Omental fat pad (tissue), 4 donors: Measurements from ENCODE around the gene KCNIP4. TPM values are rescaled to one million over a fixed set of nuclear protein-coding genes. Genes with fewer than 3 reads are reported as not detected.
"Not testable (repeated sequence)": the region's sequence is repeated elsewhere in the genome, so short reads cannot be mapped to it uniquely, and the experiment has no call there.

Experiments
- ATAC-seq: fragments of 150-250 bp; one replicate; pipeline ENCODE4 v1.9.1; 2016; ENCODE audit warnings: mild to moderate bottlenecking, moderate library complexity; ENCODE audit not compliant: low FRiP score
- DNase-seq: peaks from one replicate; pipeline ENCODE4 v3.0.0-alpha.2; 2019; ENCODE audit warnings: low spot score
- total RNA-seq, 4 donors: library from RNA; depleted of rRNA; stranded (reverse); fragments of >200 nt; gene quantifications; one replicate each; pipeline ENCODE4 v1.1.0, GENCODE V29; 2016
- TF ChIP-seq, protein P1 (sequence below), 3 donors: fragments of 450-650 bp; IDR thresholded peaks; one replicate each; pipeline ENCODE4 v1.5.1; 2016 to 2017; ENCODE audit warnings: antibody characterized with exemption in 3 of 3, mild to moderate bottlenecking in 3 of 3, moderate library complexity in 2 of 3

KCNIP4 gene
- total RNA-seq, 4 donors from 2014 or later: 0.37 TPM; not detected in 3

DNA sequence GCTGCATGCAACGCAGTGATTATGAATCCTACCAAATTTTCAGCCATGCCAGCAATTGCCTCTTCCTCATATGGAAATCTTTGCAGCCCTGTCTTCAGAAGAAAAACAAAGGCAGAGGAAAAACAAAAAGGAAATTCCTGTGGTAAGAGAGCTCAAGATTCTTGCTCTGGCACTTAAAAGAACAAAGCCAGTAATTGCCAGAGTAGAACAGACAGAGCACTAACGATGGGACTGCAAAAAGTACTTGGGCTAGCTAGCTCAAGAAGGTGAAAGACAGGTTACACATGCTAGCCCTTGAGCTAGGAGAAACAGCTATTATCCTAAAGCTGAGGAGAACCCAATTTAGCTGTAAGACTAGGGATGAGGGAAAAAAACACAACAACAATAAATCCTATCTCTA, 582.3 kb downstream of the KCNIP4 start:
- TF ChIP-seq, protein P1, sequence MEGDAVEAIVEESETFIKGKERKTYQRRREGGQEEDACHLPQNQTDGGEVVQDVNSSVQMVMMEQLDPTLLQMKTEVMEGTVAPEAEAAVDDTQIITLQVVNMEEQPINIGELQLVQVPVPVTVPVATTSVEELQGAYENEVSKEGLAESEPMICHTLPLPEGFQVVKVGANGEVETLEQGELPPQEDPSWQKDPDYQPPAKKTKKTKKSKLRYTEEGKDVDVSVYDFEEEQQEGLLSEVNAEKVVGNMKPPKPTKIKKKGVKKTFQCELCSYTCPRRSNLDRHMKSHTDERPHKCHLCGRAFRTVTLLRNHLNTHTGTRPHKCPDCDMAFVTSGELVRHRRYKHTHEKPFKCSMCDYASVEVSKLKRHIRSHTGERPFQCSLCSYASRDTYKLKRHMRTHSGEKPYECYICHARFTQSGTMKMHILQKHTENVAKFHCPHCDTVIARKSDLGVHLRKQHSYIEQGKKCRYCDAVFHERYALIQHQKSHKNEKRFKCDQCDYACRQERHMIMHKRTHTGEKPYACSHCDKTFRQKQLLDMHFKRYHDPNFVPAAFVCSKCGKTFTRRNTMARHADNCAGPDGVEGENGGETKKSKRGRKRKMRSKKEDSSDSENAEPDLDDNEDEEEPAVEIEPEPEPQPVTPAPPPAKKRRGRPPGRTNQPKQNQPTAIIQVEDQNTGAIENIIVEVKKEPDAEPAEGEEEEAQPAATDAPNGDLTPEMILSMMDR (IDR thresholded peaks at IDR 0.05): no peak
- DNase-seq (no peak), ATAC-seq (no peak)

DNA sequence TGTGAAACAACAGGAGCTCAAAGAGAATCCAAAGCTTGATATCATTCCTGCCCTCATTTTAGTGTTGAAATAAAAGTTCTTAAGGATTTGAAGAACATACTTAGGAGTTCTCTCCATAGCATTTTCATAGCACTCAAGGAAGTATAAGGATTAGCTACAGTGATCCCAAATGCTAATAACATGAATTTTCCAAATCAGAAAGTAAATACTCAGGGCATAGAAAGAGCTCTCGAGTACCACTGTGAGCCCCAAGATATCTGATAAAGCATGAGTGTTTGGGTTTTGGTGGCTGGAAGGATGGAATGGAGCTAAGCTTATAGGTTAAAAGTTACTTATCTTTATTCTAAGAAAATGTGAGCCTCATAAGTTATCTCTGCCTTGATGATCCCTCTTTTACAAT, 584.9 kb downstream of the KCNIP4 start:
- TF ChIP-seq, protein P1 (IDR thresholded peaks at IDR 0.05): no peak
- DNase-seq (no peak), ATAC-seq (no peak)

DNA sequence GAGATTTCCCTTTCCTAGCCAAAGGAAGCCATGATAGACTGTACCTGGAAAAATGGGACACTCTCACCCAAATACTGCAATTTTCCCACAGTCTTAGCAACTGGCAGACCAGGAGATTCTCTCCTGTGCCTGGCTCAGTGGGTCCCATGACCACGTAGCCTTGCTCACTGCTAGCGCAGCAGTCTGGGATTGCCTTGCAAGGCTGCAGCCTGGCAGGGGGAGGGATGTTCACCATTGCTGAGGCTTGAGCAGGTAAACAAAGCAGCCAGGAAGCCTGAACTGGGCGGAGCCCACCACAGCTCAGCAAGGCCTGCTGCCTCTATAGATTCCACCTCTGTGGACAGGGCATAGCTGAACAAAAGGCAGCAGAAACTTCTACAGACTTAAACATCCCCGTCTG, 596.2 kb downstream of the KCNIP4 start:
- not testable (repeated sequence) for DNase-seq, ATAC-seq

DNA sequence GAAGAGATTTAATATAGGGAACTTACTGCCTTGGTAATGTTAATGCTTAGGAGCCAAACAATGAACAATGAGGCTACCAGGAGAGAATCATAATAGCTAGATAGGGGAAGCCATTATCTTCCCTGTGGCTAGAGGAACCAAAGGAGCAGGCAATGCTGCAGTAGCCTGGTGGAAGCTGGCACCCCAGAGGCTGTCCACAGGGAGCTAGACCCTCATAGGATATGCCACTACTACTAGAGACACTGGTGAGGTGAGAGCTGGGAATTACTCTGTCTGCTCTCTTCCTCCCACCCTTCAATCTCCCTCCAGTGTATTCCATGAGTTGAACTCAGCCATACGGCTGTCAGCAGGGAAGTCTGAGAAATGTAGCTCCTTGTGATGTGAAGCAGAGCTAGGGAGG, 601.4 kb downstream of the KCNIP4 start:
- no peak for ATAC-seq
- TF ChIP-seq, protein P1 (IDR thresholded peaks at IDR 0.05): no peak

DNA sequence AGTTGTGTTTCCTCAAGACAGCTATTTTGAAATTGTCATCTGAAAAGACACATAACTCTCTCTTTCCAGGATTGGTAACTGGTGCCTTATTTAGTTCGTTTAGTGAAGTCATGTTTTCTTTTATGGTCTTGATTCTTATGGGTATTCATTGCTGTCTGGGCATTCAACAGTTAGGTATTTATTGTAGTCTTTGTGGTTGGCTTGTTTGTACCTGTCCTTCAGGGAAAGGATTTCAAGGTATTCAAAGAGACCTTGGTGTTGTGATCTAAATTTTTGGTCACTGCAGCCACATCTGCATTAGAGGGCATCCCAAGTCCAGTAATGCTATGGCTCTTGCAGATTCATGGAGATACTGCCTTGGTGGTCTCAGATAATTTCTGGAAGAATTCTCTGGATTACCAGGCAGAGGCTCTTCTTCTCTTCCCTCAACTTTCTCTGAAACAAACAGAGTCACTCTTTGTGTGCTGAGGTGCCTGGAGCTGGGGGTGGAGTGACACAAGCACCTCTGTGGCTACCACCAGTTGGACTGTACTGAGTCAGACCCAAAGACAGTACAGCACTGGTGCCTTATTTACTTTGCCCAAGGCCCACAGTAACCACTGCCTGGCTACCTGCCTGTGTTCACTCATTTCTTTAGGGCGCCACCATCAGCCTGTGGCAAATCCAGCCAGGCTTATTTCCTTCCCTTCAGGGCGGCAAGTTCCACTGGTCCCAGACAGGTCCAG, 620.4 kb downstream of the KCNIP4 start:
- TF ChIP-seq, protein P1 (IDR thresholded peaks at IDR 0.05): no peak
- no peak for DNase-seq
- no peak for ATAC-seq

More for the DNA sequence above, 601.4 kb downstream of the KCNIP4 start:
- no peak for DNase-seq

DNA sequence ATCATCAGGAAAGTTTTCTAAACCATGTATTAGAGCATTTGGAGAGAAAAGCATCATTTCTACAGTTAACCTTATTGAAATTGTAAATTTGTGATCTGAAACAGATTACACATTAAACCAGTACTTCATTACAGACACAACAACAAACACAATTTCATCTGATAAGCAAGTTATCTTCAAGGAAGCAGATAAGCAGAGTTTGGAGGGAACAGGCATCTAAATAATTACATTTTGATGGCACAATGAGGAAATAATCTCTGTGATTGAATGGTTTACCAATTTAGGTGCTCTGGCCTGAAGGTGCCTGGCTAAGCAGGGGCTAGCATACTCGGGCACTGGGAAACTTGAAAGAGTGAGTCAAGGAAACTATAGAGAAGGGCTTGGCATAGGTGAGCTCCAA, 628.5 kb downstream of the KCNIP4 start:
- TF ChIP-seq, protein P1 (IDR thresholded peaks at IDR 0.05): no peak
- no peak for DNase-seq
- ATAC-seq: no peak

DNA sequence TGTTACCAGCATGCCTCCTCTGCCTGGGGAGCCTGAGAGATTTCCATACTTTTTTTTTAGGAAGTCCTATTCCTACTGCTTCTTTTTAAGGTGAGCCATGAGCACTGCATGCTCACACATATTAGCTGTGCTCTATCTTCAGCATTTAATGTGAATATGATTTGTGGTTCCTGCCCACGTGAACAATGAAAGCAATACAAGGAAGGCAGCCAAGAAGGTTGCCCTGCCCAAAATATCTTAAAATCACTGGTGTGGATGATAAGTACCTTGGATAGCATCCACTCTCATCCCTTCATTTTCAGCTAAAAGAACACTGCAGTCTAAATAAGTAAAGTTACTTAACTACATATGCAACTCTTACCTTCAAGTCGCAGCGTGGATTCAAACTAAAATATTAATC, 640.9 kb downstream of the KCNIP4 start:
- DNase-seq: no peak
- TF ChIP-seq, protein P1 (IDR thresholded peaks at IDR 0.05): no peak
- no peak for ATAC-seq
